IPS-15b (cell line): ENCODE results near the gene TNIK.

Source experiments
- H3K27me3 ChIP-seq: one replicate; pipeline ENCODE4 v1.6.1; 2013; ENCODE audit warnings: low read length; ENCODE audit not compliant: control insufficient read depth, insufficient read depth
- H3K36me3 ChIP-seq: one replicate; pipeline ENCODE4 v1.6.1; 2013; ENCODE audit warnings: low read length; ENCODE audit not compliant: control insufficient read depth, insufficient read depth
- H3K4me1 ChIP-seq: one replicate; pipeline ENCODE4 v1.6.1; 2013; ENCODE audit warnings: mild to moderate bottlenecking, low read length; ENCODE audit not compliant: control insufficient read depth, insufficient read depth
- H3K4me3 ChIP-seq: one replicate; pipeline ENCODE4 v1.5.1; 2013; ENCODE audit warnings: low read depth, low read length
- H3K9ac ChIP-seq: one replicate; pipeline ENCODE4 v1.6.1; 2013; ENCODE audit warnings: low read depth, mild to moderate bottlenecking, low read length
- H3K9me3 ChIP-seq: one replicate; pipeline ENCODE4 v1.6.1; 2013; ENCODE audit warnings: mild to moderate bottlenecking, low read length; ENCODE audit not compliant: control insufficient read depth, insufficient read depth

The TNIK gene

GRCh38 chr3:171459942-171460724 is at the start of gene TNIK:
TSS of gene TNIK (minus strand) at chr3:171460405. CDS start at chr3:171460063, 342 bp downstream.
- peaks cover 19% of the 10 kb centered on the region for H3K27me3 ChIP-seq
- H3K9ac ChIP-seq, result peak within 1 kb of the TSS; percentile 67

GRCh38 chr3:171508676-171509075 is 48.5 kb upstream of the TNIK start:
- Histone ChIP-seq H3K4me1 (no peaks in the 10 kb centered on the region), H3K9me3 (no peaks in the 10 kb centered on the region)

More at GRCh38 chr3:171459942-171460724, at the start of gene TNIK:
- H3K4me3 ChIP-seq, result peak within 1 kb of the TSS; percentile 96
- peaks cover 15% of the 10 kb centered on the region for H3K4me1 ChIP-seq
- no peaks in the 10 kb centered on the region for H3K36me3 ChIP-seq
- no peaks in the 10 kb centered on the region for H3K9me3 ChIP-seq

GRCh38 chr3:171508206-171508605 is 48.0 kb upstream of the TNIK start:
- Histone ChIP-seq H3K27me3 (no peaks in the 10 kb centered on the region), H3K4me1 (no peaks in the 10 kb centered on the region), H3K9me3 (no peaks in the 10 kb centered on the region), H3K4me3 (no peak overlapping the region), H3K9ac (no peak overlapping the region), H3K36me3 (no peaks in the 10 kb centered on the region)

More at GRCh38 chr3:171508676-171509075, 48.5 kb upstream of the TNIK start:
- H3K9ac ChIP-seq, result no peak overlapping the region
- no peaks in the 10 kb centered on the region for H3K27me3 ChIP-seq
- no peak overlapping the region for H3K4me3 ChIP-seq
- no peaks in the 10 kb centered on the region for H3K36me3 ChIP-seq

GRCh38 chr3:171506743-171507319 is 46.6 kb upstream of the TNIK start:
- no peaks in the 10 kb centered on the region for H3K9me3 ChIP-seq
- H3K4me1 ChIP-seq, result no peaks in the 10 kb centered on the region
- no peaks in the 10 kb centered on the region for H3K36me3 ChIP-seq
- no peak overlapping the region for H3K4me3 ChIP-seq
- no peak overlapping the region for H3K9ac ChIP-seq
- no peaks in the 10 kb centered on the region for H3K27me3 ChIP-seq

GRCh38 chr3:171505822-171506333 is 45.7 kb upstream of the TNIK start:
- Histone ChIP-seq H3K27me3 (no peaks in the 10 kb centered on the region), H3K36me3 (no peaks in the 10 kb centered on the region), H3K9me3 (no peaks in the 10 kb centered on the region), H3K4me3 (no peak overlapping the region), H3K4me1 (no peaks in the 10 kb centered on the region), H3K9ac (no peak overlapping the region)

GRCh38 chr3:171504376-171504775 is 44.2 kb upstream of the TNIK start:
- Histone ChIP-seq H3K4me1 (no peaks in the 10 kb centered on the region), H3K27me3 (no peaks in the 10 kb centered on the region), H3K9ac (no peak overlapping the region)

GRCh38 chr3:171503817-171504216 is 43.6 kb upstream of the TNIK start:
- H3K4me1 ChIP-seq, result no peaks in the 10 kb centered on the region
- H3K9ac ChIP-seq, result no peak overlapping the region
- no peaks in the 10 kb centered on the region for H3K9me3 ChIP-seq
- H3K36me3 ChIP-seq, result no peaks in the 10 kb centered on the region
- no peaks in the 10 kb centered on the region for H3K27me3 ChIP-seq
- H3K4me3 ChIP-seq, result no peak overlapping the region

More at GRCh38 chr3:171504376-171504775, 44.2 kb upstream of the TNIK start:
- Histone ChIP-seq H3K9me3 (no peaks in the 10 kb centered on the region), H3K4me3 (no peak overlapping the region), H3K36me3 (no peaks in the 10 kb centered on the region)

GRCh38 chr3:171498921-171499320 is 38.7 kb upstream of the TNIK start:
- no peak overlapping the region for H3K4me3 ChIP-seq
- H3K36me3 ChIP-seq, result no peaks in the 10 kb centered on the region
- H3K9me3 ChIP-seq, result no peaks in the 10 kb centered on the region
- no peaks in the 10 kb centered on the region for H3K4me1 ChIP-seq
- no peak overlapping the region for H3K9ac ChIP-seq
- no peaks in the 10 kb centered on the region for H3K27me3 ChIP-seq

GRCh38 chr3:171497468-171497867 is 37.3 kb upstream of the TNIK start:
- H3K27me3 ChIP-seq, result no peaks in the 10 kb centered on the region
- no peak overlapping the region for H3K9ac ChIP-seq

GRCh38 chr3:171495413-171495812 is 35.2 kb upstream of the TNIK start:
- Histone ChIP-seq H3K36me3 (no peaks in the 10 kb centered on the region), H3K9me3 (no peaks in the 10 kb centered on the region), H3K27me3 (no peaks in the 10 kb centered on the region), H3K4me1 (no peaks in the 10 kb centered on the region), H3K4me3 (no peak overlapping the region), H3K9ac (no peak overlapping the region)

More at GRCh38 chr3:171497468-171497867, 37.3 kb upstream of the TNIK start:
- no peaks in the 10 kb centered on the region for H3K9me3 ChIP-seq
- H3K4me1 ChIP-seq, result no peaks in the 10 kb centered on the region
- H3K36me3 ChIP-seq, result no peaks in the 10 kb centered on the region
- H3K4me3 ChIP-seq, result no peak overlapping the region

- Histone ChIP-seq H3K9me3 (no peaks in the 10 kb centered on the region), H3K4me3 (no peak overlapping the region), H3K27me3 (no peaks in the 10 kb centered on the region), H3K9ac (no peak overlapping the region), H3K4me1 (no peaks in the 10 kb centered on the region), H3K36me3 (no peaks in the 10 kb centered on the region)
Observed at GRCh38 chr3:171494457-171495109, 34.4 kb upstream of the TNIK start.
